ENCODE measurements around the gene ZNF429. TPM values are rescaled to one million over a fixed set of nuclear protein-coding genes. Genes with fewer than 3 reads are reported as not detected.
"Not testable (repeated sequence)": the region's sequence is repeated elsewhere in the genome, so short reads cannot be mapped to it uniquely, and the experiment has no call there.

ZNF429 gene
- total and polyA plus RNA-seq, 2 experiments from 2014 or later: 12.8 to 19.9 TPM

DNA sequence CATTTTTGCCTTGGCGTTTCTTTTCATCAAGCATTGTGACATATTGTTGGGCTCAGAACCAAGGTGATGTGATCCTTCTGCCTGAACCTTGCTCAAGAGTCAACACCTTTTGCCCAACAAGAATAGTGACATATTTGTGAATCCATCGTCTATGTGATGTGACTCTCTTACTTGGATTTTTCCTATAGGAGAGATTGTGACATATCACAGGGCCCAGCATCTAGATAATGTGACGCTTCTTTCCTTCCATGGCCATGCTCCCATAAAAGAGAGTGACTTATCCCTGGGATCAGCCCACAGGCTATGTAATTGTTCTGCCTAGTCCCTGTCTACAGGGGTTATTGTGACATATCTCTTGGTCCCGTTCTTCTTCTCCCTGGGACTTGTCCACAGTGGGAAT lies 8.5 kb upstream of the ZNF429 start:
- Histone ChIP-seq H4K20me1 (ENCODE audit: insufficient read depth, poor library complexity, severe bottlenecking) (no peaks in the 10 kb centered on the region), H3K4me3 (no peak overlapping the region), H3K9me3 (ENCODE audit: low read depth) (no peaks in the 10 kb centered on the region)

GRCh38 chr19:21498651-21499050 lies 6.8 kb upstream of the ZNF429 start:
- WGBS (ENCODE audit: low lambda C conversion rate, missing lambda C conversion rate): 64% methylated on average over 2 of the region's 2 CpGs
- Histone ChIP-seq H3K9me2 (replicated peaks; ENCODE audit: insufficient read depth) (no peaks in the 10 kb centered on the region), H3K4me3 (no peak overlapping the region)

More for the DNA sequence above, 8.5 kb upstream of the ZNF429 start:
- no peak overlapping the region for H3K4me2 ChIP-seq
- WGBS (ENCODE audit: low lambda C conversion rate, missing lambda C conversion rate): 88% methylated on average over 4 of the region's 4 CpGs
- no peaks in the 10 kb centered on the region for H3K9me2 ChIP-seq (replicated peaks; ENCODE audit: insufficient read depth)
- DNase-seq (ENCODE audit: low spot score): no peak
- H2AFZ ChIP-seq: no peak overlapping the region
- no peaks in the 10 kb centered on the region for H3K36me3 ChIP-seq (replicated peaks; ENCODE audit: insufficient read depth, low read depth)
- H3K79me2 ChIP-seq: no peaks in the 10 kb centered on the region
- H3K27me3 ChIP-seq: no peaks in the 10 kb centered on the region
- H3K27ac ChIP-seq: no peak overlapping the region
- TF ChIP-seq EZH2 (IDR thresholded peaks at IDR 0.05; ENCODE audit: borderline replicate concordance): no peak
- TF ChIP-seq EZH2phosphoT487 (IDR thresholded peaks at IDR 0.05; ENCODE audit: low read depth, severe bottlenecking, unreplicated experiment): no peak
- TF ChIP-seq, protein P1, sequence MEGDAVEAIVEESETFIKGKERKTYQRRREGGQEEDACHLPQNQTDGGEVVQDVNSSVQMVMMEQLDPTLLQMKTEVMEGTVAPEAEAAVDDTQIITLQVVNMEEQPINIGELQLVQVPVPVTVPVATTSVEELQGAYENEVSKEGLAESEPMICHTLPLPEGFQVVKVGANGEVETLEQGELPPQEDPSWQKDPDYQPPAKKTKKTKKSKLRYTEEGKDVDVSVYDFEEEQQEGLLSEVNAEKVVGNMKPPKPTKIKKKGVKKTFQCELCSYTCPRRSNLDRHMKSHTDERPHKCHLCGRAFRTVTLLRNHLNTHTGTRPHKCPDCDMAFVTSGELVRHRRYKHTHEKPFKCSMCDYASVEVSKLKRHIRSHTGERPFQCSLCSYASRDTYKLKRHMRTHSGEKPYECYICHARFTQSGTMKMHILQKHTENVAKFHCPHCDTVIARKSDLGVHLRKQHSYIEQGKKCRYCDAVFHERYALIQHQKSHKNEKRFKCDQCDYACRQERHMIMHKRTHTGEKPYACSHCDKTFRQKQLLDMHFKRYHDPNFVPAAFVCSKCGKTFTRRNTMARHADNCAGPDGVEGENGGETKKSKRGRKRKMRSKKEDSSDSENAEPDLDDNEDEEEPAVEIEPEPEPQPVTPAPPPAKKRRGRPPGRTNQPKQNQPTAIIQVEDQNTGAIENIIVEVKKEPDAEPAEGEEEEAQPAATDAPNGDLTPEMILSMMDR (IDR thresholded peaks at IDR 0.05; ENCODE audit: poor library complexity): no peak
- H3K4me1 ChIP-seq (ENCODE audit: insufficient read depth): no peaks in the 10 kb centered on the region

GRCh38 chr19:21508198-21508597 lies 2.8 kb downstream of the ZNF429 start:
- Histone ChIP-seq H3K79me2 (peaks cover 46% of the 10 kb centered on the region), H3K9me3 (ENCODE audit: low read depth) (no peaks in the 10 kb centered on the region)

More at GRCh38 chr19:21498651-21499050, 6.8 kb upstream of the ZNF429 start:
- Histone ChIP-seq H3K4me1 (ENCODE audit: insufficient read depth) (no peaks in the 10 kb centered on the region), H3K27me3 (no peaks in the 10 kb centered on the region), H4K20me1 (ENCODE audit: insufficient read depth, poor library complexity, severe bottlenecking) (no peaks in the 10 kb centered on the region), H3K79me2 (no peaks in the 10 kb centered on the region), H3K36me3 (replicated peaks; ENCODE audit: insufficient read depth, low read depth) (no peaks in the 10 kb centered on the region), H3K9me3 (ENCODE audit: low read depth) (no peaks in the 10 kb centered on the region), H3K27ac (no peak overlapping the region), H2AFZ (no peak overlapping the region), H3K4me2 (no peak overlapping the region)
- TF ChIP-seq EZH2phosphoT487 (IDR thresholded peaks at IDR 0.05; ENCODE audit: low read depth, severe bottlenecking, unreplicated experiment) (no peak), EZH2 (IDR thresholded peaks at IDR 0.05; ENCODE audit: borderline replicate concordance) (no peak)
- TF ChIP-seq, protein P1 (IDR thresholded peaks at IDR 0.05; ENCODE audit: poor library complexity): no peak
- no peak for DNase-seq (ENCODE audit: low spot score)

GRCh38 chr19:21511058-21511457 lies 5.7 kb downstream of the ZNF429 start:
- 90% methylated on average over 12 of the region's 25 CpGs for WGBS (ENCODE audit: low lambda C conversion rate, missing lambda C conversion rate)
- not testable (repeated sequence) for H3K27ac ChIP-seq

More at GRCh38 chr19:21508198-21508597, 2.8 kb downstream of the ZNF429 start:
- Histone ChIP-seq H3K4me2 (no peak overlapping the region), H3K4me1 (ENCODE audit: insufficient read depth) (no peaks in the 10 kb centered on the region), H3K4me3 (no peak overlapping the region), H3K36me3 (replicated peaks; ENCODE audit: insufficient read depth, low read depth) (no peaks in the 10 kb centered on the region), H3K27me3 (no peaks in the 10 kb centered on the region), H3K9me2 (replicated peaks; ENCODE audit: insufficient read depth) (no peaks in the 10 kb centered on the region), H4K20me1 (ENCODE audit: insufficient read depth, poor library complexity, severe bottlenecking) (no peaks in the 10 kb centered on the region), H3K27ac (no peak overlapping the region), H2AFZ (no peak overlapping the region)
- DNase-seq (ENCODE audit: low spot score): no peak
- TF ChIP-seq EZH2phosphoT487 (IDR thresholded peaks at IDR 0.05; ENCODE audit: low read depth, severe bottlenecking, unreplicated experiment) (no peak), EZH2 (IDR thresholded peaks at IDR 0.05; ENCODE audit: borderline replicate concordance) (no peak)
- TF ChIP-seq, protein P1 (IDR thresholded peaks at IDR 0.05; ENCODE audit: poor library complexity): no peak
- WGBS (ENCODE audit: low lambda C conversion rate, missing lambda C conversion rate): 89% methylated on average over 5 of the region's 5 CpGs

GRCh38 chr19:21512609-21513008 lies 7.2 kb downstream of the ZNF429 start:
- WGBS (ENCODE audit: low lambda C conversion rate, missing lambda C conversion rate): 98% methylated on average over 7 of the region's 7 CpGs
- H3K79me2 ChIP-seq: peaks cover 65% of the 10 kb centered on the region
- H3K4me3 ChIP-seq; DNase-seq (ENCODE audit: low spot score); H2AFZ ChIP-seq; H3K27ac ChIP-seq; H3K9me2 ChIP-seq (replicated peaks; ENCODE audit: insufficient read depth); H3K36me3 ChIP-seq (replicated peaks; ENCODE audit: insufficient read depth, low read depth); H4K20me1 ChIP-seq (ENCODE audit: insufficient read depth, poor library complexity, severe bottlenecking); H3K4me2 ChIP-seq; H3K27me3 ChIP-seq; H3K4me1 ChIP-seq (ENCODE audit: insufficient read depth): not testable (repeated sequence)
- H3K9me3 ChIP-seq (ENCODE audit: low read depth): peaks cover 18% of the 10 kb centered on the region

More at GRCh38 chr19:21511058-21511457, 5.7 kb downstream of the ZNF429 start:
- not testable (repeated sequence) for H3K27me3 ChIP-seq; H3K36me3 ChIP-seq (replicated peaks; ENCODE audit: insufficient read depth, low read depth); H3K9me2 ChIP-seq (replicated peaks; ENCODE audit: insufficient read depth); DNase-seq (ENCODE audit: low spot score); H2AFZ ChIP-seq; H3K4me2 ChIP-seq; H3K4me3 ChIP-seq; H3K4me1 ChIP-seq (ENCODE audit: insufficient read depth); H3K9me3 ChIP-seq (ENCODE audit: low read depth); H4K20me1 ChIP-seq (ENCODE audit: insufficient read depth, poor library complexity, severe bottlenecking)
- peaks cover 66% of the 10 kb centered on the region for H3K79me2 ChIP-seq

All from hepatocyte (in vitro differentiated cells).